Tibial artery (tissue), 4 donors: ENCODE data around the gene AFAP1L2.

Experiments
- DNase-seq, 2 donors: peaks; one replicate each; pipeline ENCODE4 v3.0.0-alpha.2; 2019
- H3K27ac ChIP-seq, 2 donors: fragments of 200-600 bp; sonication (generic) in 1 of 2; 1 replicate in 1 of 2; 2 replicates in 1 of 2; pipeline ENCODE4 v1.5.1; 2018 to 2019; ENCODE audit warnings: mild to moderate bottlenecking in 1 of 2
- H3K27me3 ChIP-seq, 2 donors: fragments of 200-600 bp; sonication (generic) in 1 of 2; one replicate each; pipeline versions ENCODE4 v1.5.1 to v1.6.0; 2016 to 2019
- H3K36me3 ChIP-seq, 3 donors: fragments of 200-600 bp; sonication (generic) in 2 of 3; one replicate each; pipeline ENCODE4 v1.5.1; 2016 to 2019; ENCODE audit warnings: mild to moderate bottlenecking in 2 of 3
- H3K4me1 ChIP-seq, 4 donors: fragments of 200-600 bp; sonication (generic) in 2 of 4; 1 replicate in 3 of 4; 2 replicates in 1 of 4; pipeline ENCODE4 v1.5.1; 2016 to 2019
- H3K4me3 ChIP-seq, 2 donors: fragments of 200-600 bp; sonication (generic) in 1 of 2; 1 replicate in 1 of 2; 2 replicates in 1 of 2; pipeline ENCODE4 v1.5.1; 2018 to 2019; ENCODE audit warnings: mild to moderate bottlenecking in 2 of 2
- H3K9me3 ChIP-seq, 3 donors: fragments of 200-600 bp; sonication (generic) in 1 of 3; one replicate each; pipeline ENCODE4 v1.5.1; 2016 to 2019
- CTCF ChIP-seq, 2 experiments: fragments of 200-600 bp in 1 of 2; fragments of 450-650 bp in 1 of 2; IDR thresholded peaks; one replicate each; pipeline ENCODE4 v1.5.1; 2017 to 2019; ENCODE audit warnings: antibody characterized with exemption in 2 of 2, mild to moderate bottlenecking in 1 of 2, moderate library complexity in 1 of 2
- intact Hi-C: fragments of 100-400 bp; cut with DNase I; formaldehyde crosslinking; loops from one replicate; pipeline ENCODE4 v1.15.0; 2023; ENCODE audit warnings: low total_unique reads

Gene AFAP1L2

GRCh38 chr10:114372995-114373394 lies 31.3 kb downstream of the AFAP1L2 start:
- H3K27ac ChIP-seq = no peak overlapping the region
- H3K27me3 ChIP-seq = no peaks in the 10 kb centered on the region
- intact Hi-C loops = no loop called here

GRCh38 chr10:114372179-114372578 lies 32.1 kb downstream of the AFAP1L2 start:
- Histone ChIP-seq H3K27ac (no peak overlapping the region), H3K4me3 (no peak overlapping the region)
- no peak for TF ChIP-seq CTCF (IDR thresholded peaks at IDR 0.05)

More at GRCh38 chr10:114372995-114373394, 31.3 kb downstream of the AFAP1L2 start:
- no peak for TF ChIP-seq CTCF (IDR thresholded peaks at IDR 0.05)
- no peak overlapping the region for H3K4me3 ChIP-seq
- peaks cover 0 to 21% (median 16%) of the 10 kb centered on the region in 4 donors for H3K4me1 ChIP-seq
- no peaks in the 10 kb centered on the region for H3K9me3 ChIP-seq
- DNase-seq = no peak
- no peaks in the 10 kb centered on the region for H3K36me3 ChIP-seq

DNA sequence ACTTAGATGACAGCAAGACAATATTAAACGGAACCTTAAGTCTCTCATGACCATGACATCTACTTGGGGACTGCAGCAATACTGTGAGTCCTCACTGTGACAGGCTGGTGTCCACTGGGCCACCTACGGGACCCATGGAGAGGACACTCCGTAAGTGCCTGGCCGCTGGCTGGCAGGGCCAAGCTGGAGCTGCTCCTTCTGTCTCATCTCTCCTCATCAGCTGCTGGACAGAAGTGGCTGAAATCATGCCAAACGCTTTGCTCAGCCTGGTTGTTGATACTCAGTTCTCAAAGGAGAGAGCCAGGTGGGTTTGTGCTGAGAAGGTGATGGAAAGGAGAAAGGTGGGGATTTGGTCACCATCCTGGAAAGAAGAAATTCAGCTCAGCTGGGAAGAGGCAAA lies 33.3 kb downstream of the AFAP1L2 start:
- Histone ChIP-seq H3K27me3 (no peaks in the 10 kb centered on the region), H3K4me1 (peaks cover 0 to 37% (median 27%) of the 10 kb centered on the region in 4 donors), H3K27ac (no peak overlapping the region), H3K36me3 (no peaks in the 10 kb centered on the region), H3K9me3 (no peaks in the 10 kb centered on the region), H3K4me3 (no peak overlapping the region)
- TF ChIP-seq CTCF (IDR thresholded peaks at IDR 0.05) = no peak
- intact Hi-C loops = no loop called here
- DNase-seq = no peak

More at GRCh38 chr10:114372179-114372578, 32.1 kb downstream of the AFAP1L2 start:
- no peaks in the 10 kb centered on the region for H3K27me3 ChIP-seq
- intact Hi-C loops = no loop called here
- no peaks in the 10 kb centered on the region for H3K36me3 ChIP-seq
- no peaks in the 10 kb centered on the region for H3K9me3 ChIP-seq
- peaks cover 0 to 29% (median 22%) of the 10 kb centered on the region in 4 donors for H3K4me1 ChIP-seq
- no peak for DNase-seq

DNA sequence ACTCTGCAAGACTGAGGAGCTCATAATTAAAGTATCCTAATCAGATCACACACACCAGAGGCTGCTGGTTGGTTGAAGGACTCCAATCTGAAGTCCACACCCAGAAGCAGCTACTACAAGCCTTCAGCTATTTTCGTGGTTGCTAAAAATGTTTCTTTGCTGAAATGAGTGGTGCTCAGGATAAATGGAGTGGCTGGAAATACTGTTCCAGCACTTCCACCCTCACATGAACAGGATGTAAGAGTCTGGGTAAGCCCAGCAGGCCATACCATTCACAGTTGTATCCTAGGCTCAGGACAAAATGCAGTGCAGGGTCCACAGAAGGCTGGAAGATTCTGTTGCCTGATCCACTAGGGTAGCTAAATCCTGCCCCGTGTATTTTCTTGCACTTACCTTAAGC lies 34.1 kb downstream of the AFAP1L2 start:
- Histone ChIP-seq H3K27ac (no peak overlapping the region), H3K27me3 (no peaks in the 10 kb centered on the region), H3K4me3 (no peak overlapping the region), H3K9me3 (no peaks in the 10 kb centered on the region), H3K36me3 (no peaks in the 10 kb centered on the region), H3K4me1 (peaks cover 0 to 37% (median 25%) of the 10 kb centered on the region in 4 donors)
- no peak for DNase-seq
- no peak for TF ChIP-seq CTCF (IDR thresholded peaks at IDR 0.05)
- intact Hi-C loops = no loop called here

- Histone ChIP-seq H3K27me3 (no peaks in the 10 kb centered on the region), H3K4me1 (peaks cover 0 to 22% (median 11%) of the 10 kb centered on the region in 4 donors), H3K27ac (peak overlapping the region in 1 of 2 donors; percentile 54), H3K9me3 (no peaks in the 10 kb centered on the region), H3K4me3 (no peak overlapping the region), H3K36me3 (no peaks in the 10 kb centered on the region)
- intact Hi-C loops = no loop called here
- no peak for TF ChIP-seq CTCF (IDR thresholded peaks at IDR 0.05)
- no peak for DNase-seq
Observed at GRCh38 chr10:114368057-114368391, 36.3 kb downstream of the AFAP1L2 start.
